GDM1 (cell line): Measurements from ENCODE around the gene GARRE1.
"Not testable (repeated sequence)": the region's sequence is repeated elsewhere in the genome, so short reads cannot be mapped to it uniquely, and the experiment has no call there.

Experiments
- DNase-seq: peaks from one replicate; lab custom pipeline; 2025; lab: John Stamatoyannopoulos, UW

The GARRE1 gene, protein sequence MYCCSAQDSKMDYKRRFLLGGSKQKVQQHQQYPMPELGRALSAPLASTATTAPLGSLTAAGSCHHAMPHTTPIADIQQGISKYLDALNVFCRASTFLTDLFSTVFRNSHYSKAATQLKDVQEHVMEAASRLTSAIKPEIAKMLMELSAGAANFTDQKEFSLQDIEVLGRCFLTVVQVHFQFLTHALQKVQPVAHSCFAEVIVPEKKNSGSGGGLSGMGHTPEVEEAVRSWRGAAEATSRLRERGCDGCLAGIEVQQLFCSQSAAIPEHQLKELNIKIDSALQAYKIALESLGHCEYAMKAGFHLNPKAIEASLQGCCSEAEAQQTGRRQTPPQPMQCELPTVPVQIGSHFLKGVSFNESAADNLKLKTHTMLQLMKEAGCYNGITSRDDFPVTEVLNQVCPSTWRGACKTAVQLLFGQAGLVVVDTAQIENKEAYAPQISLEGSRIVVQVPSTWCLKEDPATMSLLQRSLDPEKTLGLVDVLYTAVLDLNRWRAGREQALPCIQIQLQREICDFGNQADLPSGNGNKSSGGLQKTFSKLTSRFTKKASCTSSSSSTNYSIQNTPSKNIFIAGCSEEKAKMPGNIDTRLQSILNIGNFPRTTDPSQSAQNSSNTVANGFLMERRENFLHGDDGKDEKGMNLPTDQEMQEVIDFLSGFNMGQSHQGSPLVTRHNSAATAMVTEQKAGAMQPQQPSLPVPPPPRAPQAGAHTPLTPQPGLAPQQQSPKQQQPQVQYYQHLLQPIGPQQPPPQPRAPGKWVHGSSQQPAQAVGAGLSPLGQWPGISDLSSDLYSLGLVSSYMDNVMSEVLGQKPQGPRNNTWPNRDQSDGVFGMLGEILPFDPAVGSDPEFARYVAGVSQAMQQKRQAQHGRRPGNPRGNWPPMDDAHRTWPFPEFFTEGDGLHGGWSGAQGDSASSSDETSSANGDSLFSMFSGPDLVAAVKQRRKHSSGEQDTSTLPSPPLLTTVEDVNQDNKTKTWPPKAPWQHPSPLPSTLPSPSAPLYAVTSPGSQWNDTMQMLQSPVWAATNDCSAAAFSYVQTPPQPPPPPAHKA (N-terminal part only)

DNA sequence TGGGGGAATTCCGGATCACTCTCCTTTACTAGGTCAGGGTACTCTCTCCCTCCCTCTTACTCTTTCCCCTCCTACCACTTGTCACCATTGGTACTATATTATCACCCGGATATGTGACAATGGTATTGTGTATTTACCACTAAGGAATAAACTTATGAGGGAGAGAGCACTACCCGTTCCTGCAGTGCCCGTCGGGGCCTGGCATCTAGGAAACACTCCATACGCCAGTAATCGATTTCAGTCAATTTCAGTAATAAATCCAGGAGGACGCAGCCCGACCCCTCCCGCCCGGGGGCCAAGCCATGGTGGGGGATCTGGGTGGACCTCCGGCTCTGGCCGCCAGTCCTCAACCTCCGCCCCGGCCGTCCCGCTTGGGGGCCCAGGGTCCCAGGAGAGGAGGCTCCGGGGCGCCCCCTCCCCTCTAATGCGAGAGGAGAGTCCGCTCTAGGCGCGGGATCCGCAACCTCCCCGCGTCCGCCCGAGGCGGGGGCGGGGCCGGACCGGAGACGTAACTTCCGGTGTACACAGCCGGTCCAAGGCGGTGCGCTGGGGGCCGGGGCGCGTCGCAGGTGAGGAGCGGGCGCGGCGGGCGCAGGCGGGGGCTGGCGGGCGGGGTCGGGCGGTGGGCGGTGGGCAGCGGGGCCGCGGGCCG is at the start of gene GARRE1:
TSS of gene GARRE1 (plus strand) at position 509 of the 652 bp plus-strand sequence. CDS start 45,920 bp downstream, outside the sequence.
- DNase-seq: peak; percentile 30

DNA sequence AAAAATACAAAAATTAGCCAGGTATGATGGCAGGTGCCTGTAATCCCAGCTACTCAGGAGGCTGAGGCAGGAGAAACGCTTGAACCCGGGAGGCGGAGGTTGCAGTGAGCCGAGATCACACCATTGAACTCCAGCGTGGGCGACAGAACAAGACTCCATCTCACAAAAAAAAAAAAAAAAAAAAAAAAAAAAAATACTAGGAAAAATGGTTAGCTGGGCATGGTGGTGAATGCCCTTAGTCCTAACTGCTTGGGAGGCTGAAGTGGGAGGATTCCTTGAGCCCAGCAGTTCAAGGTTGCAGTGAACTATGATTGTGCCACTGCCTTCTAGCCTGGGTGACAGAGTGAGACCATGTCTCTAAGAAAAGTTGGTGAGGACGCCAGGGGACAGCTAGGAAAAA is 49.0 kb upstream of the GARRE1 start:
- not testable (repeated sequence) for DNase-seq

- no peak for DNase-seq
Measured at GRCh38 chr19:34208291-34208884, 46.0 kb upstream of the GARRE1 start.

GRCh38 chr19:34209726-34210125 is 44.6 kb upstream of the GARRE1 start:
- no peak for DNase-seq

GRCh38 chr19:34213283-34213682 is 41.1 kb upstream of the GARRE1 start:
- no peak for DNase-seq

DNA sequence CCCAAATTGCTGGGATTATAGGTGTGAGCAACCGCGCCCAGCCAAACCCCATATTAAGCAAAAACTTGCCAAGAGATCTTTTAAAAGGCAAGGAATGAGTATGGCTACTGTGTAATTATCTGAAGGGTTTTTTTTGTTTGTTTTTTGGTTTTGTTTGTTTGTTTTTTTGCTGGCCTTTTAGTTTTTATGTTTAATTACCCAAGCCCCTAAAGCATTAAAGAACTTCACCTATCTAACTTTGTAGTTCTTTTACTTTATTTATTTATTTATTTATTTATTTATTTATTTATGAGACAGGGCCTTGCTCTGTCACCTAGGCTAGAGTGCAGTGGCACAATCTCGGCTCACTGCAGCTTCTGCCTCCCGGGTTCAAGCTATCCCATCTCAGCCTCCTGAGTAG is 40.3 kb upstream of the GARRE1 start:
- no peak for DNase-seq

DNA sequence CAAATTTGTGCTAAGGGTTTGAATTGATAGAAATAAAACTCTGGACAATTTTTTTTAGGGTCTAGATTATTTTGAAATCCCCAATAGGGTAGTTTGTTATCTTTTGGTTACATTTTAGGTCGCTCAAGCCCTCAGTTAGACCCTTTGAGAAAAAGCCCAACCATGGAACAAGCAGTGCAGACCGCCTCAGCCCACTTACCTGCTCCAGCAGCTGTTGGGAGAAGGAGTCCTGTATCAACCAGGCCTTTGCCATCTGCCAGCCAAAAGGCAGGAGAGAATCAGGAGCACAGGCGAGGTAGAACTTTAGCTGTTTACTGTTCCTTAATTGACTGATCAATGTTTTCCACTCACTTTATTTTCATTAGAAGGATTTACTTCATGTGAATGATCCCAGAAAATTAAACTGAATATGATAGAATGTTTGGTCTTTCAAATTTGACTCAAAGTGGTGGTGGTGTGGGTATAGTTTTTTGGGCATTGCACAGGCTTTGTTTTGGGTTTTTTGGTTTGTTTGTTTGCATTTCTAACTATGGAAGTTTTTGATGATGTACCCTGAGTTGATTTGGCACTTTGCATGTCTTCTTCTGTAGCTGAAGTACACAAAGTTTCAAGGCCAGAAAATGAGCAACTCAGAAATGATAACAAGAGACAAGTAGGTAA is 39.2 kb upstream of the GARRE1 start:
- no peak for DNase-seq

- no peak for DNase-seq
Measured at GRCh38 chr19:34215666-34216038, 38.7 kb upstream of the GARRE1 start.

- DNase-seq: not testable (repeated sequence)
Measured at GRCh38 chr19:34216745-34217219, 37.6 kb upstream of the GARRE1 start.

GRCh38 chr19:34217952-34218817 is 36.2 kb upstream of the GARRE1 start:
- DNase-seq: peak; percentile 29

GRCh38 chr19:34218818-34219164 is 35.6 kb upstream of the GARRE1 start:
- no peak for DNase-seq

DNA sequence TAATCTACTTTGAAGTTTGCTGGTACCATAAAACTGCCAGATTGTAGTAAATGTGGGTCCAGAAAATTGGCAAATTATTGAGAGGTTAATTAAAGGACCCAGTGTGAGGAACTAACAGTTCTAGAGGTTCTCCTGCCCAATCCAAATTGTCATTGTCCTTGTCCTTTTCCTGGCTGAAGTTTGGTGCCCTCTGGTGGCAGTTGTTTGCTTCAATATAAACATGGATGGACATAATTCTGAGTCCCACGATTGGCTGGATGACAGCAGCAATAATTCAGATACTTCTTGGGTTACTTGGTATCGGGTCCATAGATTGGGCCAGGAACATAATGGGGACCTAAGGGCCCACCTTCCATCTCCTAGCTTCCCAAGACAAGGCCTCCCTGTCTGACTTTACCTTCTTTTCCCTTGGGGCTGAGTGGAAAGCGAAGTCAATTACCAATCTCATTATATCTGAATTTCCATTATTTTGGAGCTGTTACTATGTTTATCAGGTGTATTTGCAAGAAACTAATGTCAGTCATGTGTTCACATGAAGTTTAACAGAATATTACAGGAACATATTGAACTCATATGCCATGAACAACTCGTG is 33.8 kb upstream of the GARRE1 start:
- DNase-seq: peak; percentile 18

DNA sequence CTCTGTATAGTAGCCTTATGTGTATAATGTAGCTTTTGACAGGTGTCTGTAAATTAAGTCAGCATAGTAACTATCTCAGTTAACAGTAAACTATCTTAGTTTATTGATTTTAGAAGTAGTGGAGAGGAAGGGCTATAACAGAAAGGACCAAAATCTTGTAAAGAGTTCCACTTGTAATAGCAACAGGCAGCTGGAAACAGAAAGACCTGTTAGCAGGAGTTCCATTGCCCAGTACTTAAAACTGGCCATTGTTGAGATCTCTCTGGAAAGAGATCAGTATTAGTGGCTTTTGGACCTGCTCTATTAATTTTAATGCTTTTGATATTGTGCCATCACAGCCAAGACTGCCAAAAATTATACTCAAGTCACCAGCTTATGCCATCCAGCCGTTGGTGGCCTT is 32.0 kb upstream of the GARRE1 start:
- no peak for DNase-seq

- no peak for DNase-seq
Measured at GRCh38 chr19:34224996-34225658, 29.2 kb upstream of the GARRE1 start.

- no peak for DNase-seq
Measured at GRCh38 chr19:34225659-34226015, 28.7 kb upstream of the GARRE1 start.

DNA sequence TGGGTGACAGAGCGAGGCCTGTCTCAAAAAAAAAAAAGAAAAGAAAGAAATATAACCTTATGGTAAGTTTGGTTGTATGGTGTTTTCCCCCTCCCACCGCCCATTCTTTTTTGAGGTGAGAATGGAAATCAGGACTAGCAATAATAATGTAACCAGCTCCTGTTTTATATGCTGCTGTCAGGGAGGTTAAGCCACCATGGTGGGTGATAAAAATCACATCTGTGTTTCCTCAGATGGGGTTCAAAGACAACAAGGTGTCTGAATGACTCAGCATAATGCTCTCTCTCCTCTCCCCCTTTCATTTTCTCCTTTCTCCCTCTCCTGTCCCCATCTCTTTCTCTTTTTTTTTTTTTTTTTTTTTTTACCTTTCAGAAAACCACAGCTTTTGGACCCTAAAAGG is 28.3 kb upstream of the GARRE1 start:
- DNase-seq: no peak

GRCh38 chr19:34228347-34228746 is 26.0 kb upstream of the GARRE1 start:
- DNase-seq: no peak

DNA sequence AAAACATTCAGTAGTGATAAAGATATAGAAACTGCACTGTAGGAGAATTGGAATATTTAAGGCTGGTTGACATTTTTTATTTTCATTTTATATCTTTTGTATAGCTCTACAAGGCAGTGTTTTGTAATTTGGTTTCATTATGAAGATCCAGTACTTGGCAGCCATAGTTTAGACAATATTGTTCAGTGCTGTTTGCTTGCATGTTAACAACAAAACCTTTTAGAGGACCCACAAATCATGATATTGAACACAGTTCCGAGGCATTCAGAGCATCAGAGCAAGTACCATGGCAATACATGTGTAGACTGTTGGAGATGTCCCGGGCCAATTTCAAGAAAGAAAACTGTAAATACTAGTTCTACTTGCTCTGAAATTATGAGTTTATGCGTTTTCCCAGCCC is 25.6 kb upstream of the GARRE1 start:
- no peak for DNase-seq

GRCh38 chr19:34229721-34230120 is 24.6 kb upstream of the GARRE1 start:
- no peak for DNase-seq
